DMS153 (cell line): ENCODE measurements around the gene DAND5.
A peak's percentile ranks its signal among the peaks of the same experiment; 100 is the strongest.
"Not testable (repeated sequence)": the region's sequence is repeated elsewhere in the genome, so short reads cannot be mapped to it uniquely, and the experiment has no call there.

Experiments used
- DNase-seq: peaks from one replicate; lab custom pipeline; 2025; lab: John Stamatoyannopoulos, UW

The DAND5 gene

GRCh38 chr19:12946092-12946721 lies 23.2 kb upstream of the DAND5 start:
- peak; percentile 4 for DNase-seq

- no peak for DNase-seq
Measured at GRCh38 chr19:12946731-12947496, 22.5 kb upstream of the DAND5 start.

- no peak for DNase-seq
Measured at GRCh38 chr19:12947702-12948611, 21.4 kb upstream of the DAND5 start.

GRCh38 chr19:12948612-12949362 lies 20.6 kb upstream of the DAND5 start:
- no peak for DNase-seq

- DNase-seq = no peak
Measured at GRCh38 chr19:12949363-12950283, 19.8 kb upstream of the DAND5 start.

GRCh38 chr19:12952050-12952449 lies 17.3 kb upstream of the DAND5 start:
- DNase-seq = not testable (repeated sequence)

GRCh38 chr19:12952488-12953137 lies 16.8 kb upstream of the DAND5 start:
- DNase-seq = no peak

- DNase-seq = no peak
Measured at GRCh38 chr19:12953138-12953798, 16.1 kb upstream of the DAND5 start.

- DNase-seq = no peak
Measured at GRCh38 chr19:12953799-12954611, 15.4 kb upstream of the DAND5 start.

- DNase-seq = no peak
Measured at GRCh38 chr19:12954612-12954962, 14.8 kb upstream of the DAND5 start.

- DNase-seq = not testable (repeated sequence)
Measured at GRCh38 chr19:12955575-12955974, 13.8 kb upstream of the DAND5 start.

GRCh38 chr19:12955996-12956395 lies 13.4 kb upstream of the DAND5 start:
- DNase-seq = no peak

GRCh38 chr19:12956446-12957388 lies 12.7 kb upstream of the DAND5 start, which contains the start of gene GADD45GIP1:
TSS of gene GADD45GIP1 (minus strand) at chr19:12957223. CDS start at chr19:12957212, 11 bp downstream.
- DNase-seq = peak; percentile 39

GRCh38 chr19:12957389-12957952 lies 11.9 kb upstream of the DAND5 start:
- DNase-seq = not testable (repeated sequence)

GRCh38 chr19:12959481-12959880 lies 9.9 kb upstream of the DAND5 start:
- DNase-seq = no peak

- peak; percentile 63 for DNase-seq
Measured at GRCh38 chr19:12965017-12965811, 4.2 kb upstream of the DAND5 start.

GRCh38 chr19:12965812-12966135 lies 3.6 kb upstream of the DAND5 start:
- DNase-seq = no peak
